CD4-positive, alpha-beta T cell (primary cell): ENCODE measurements around the gene CTF1. TPM values are rescaled to one million over a fixed set of nuclear protein-coding genes. Genes with fewer than 3 reads are reported as not detected.

Source experiments
- ATAC-seq: fragments of 200-7000 bp; cut with Tn5 transposase; one replicate; pipeline ENCODE4 v1.10.0; 2022; ENCODE audit warnings: mild to moderate bottlenecking; ENCODE audit not compliant: poor library complexity
- CTCF ChIA-PET: fragments of 350-600 bp; sonication (Branson Sonifier 250); formaldehyde crosslinking; loops from one replicate; lab custom pipeline; 2021; ENCODE audit warnings: antibody characterized with exemption, inconsistent platforms; lab: Charles Lee
- POLR2A ChIA-PET: fragments of 350-600 bp; sonication (Branson Sonifier 250); formaldehyde crosslinking; loops from one replicate; lab custom pipeline; 2021; ENCODE audit warnings: antibody characterized with exemption, inconsistent platforms; lab: Charles Lee
- DNase-seq, 14 experiments: peaks; one replicate each; pipeline ENCODE4 v3.0.0-alpha.2; 2013 to 2020; ENCODE audit warnings: mixed read lengths in 2 of 14
- H3K27ac ChIP-seq, 2 donors: one replicate each; pipeline versions ENCODE4 v1.5.1 to v1.7.0; 2013; ENCODE audit warnings: low read length in 2 of 2, low read depth in 1 of 2, mild to moderate bottlenecking in 1 of 2
- H3K27me3 ChIP-seq, 2 experiments: 1 replicate in 1 of 2; 2 replicates in 1 of 2; pipeline versions ENCODE4 v1.6.1 to v1.7.0; 2013; ENCODE audit warnings: low read length in 2 of 2, control low read depth in 1 of 2, mild to moderate bottlenecking in 1 of 2, moderate library complexity in 1 of 2; ENCODE audit not compliant: insufficient read depth in 2 of 2, control insufficient read depth in 1 of 2
- H3K36me3 ChIP-seq: one replicate; pipeline ENCODE4 v1.6.1; 2013; ENCODE audit warnings: low read length, control low read depth; ENCODE audit not compliant: insufficient read depth
- H3K4me1 ChIP-seq: one replicate; pipeline ENCODE4 v1.6.1; 2013; ENCODE audit warnings: low read length, control low read depth; ENCODE audit not compliant: insufficient read depth
- H3K4me3 ChIP-seq: one replicate; pipeline ENCODE4 v1.5.1; 2013; ENCODE audit warnings: mild to moderate bottlenecking, low read length, moderate library complexity
- H3K9me3 ChIP-seq, 2 experiments: 1 replicate in 1 of 2; 2 replicates in 1 of 2; pipeline versions ENCODE4 v1.6.1 to v1.7.0; 2013; ENCODE audit warnings: low read length in 2 of 2, mild to moderate bottlenecking in 2 of 2, control low read depth in 1 of 2, moderate library complexity in 1 of 2; ENCODE audit not compliant: control insufficient read depth in 1 of 2, insufficient read depth in 1 of 2
- H3K27ac Mint-ChIP-seq: one replicate; pipeline ENCODE4 v1.8.0; 2020; ENCODE audit warnings: mixed read lengths
- H3K27me3 Mint-ChIP-seq: one replicate; pipeline ENCODE4 v1.8.0; 2021; ENCODE audit warnings: mixed read lengths
- H3K36me3 Mint-ChIP-seq: one replicate; pipeline ENCODE4 v1.8.0; 2021; ENCODE audit warnings: low read depth, mixed read lengths
- H3K4me1 Mint-ChIP-seq: one replicate; pipeline ENCODE4 v1.8.0; 2021; ENCODE audit warnings: low read depth, mixed read lengths
- H3K4me3 Mint-ChIP-seq: one replicate; pipeline ENCODE4 v1.8.0; 2020; ENCODE audit warnings: mild to moderate bottlenecking, mixed read lengths
- H3K9me3 Mint-ChIP-seq: one replicate; pipeline ENCODE4 v1.8.0; 2020; ENCODE audit warnings: mixed read lengths
- intact Hi-C, 2 experiments: fragments of 100-400 bp; cut with DNase I in 1 of 2; cut with micrococcal nuclease in 1 of 2; formaldehyde crosslinking; loops; one replicate each; pipeline versions ENCODE4 v1.15.1 to v1.9.0; 2023 to 2025; cut with DNase I, micrococcal nuclease
- total RNA-seq, 174 experiments: library from RNA in 2 of 174; stranded (reverse) in 2 of 174; gene quantifications; one replicate each; pipeline ENCODE4 v1.2.3 and lab custom pipeline; 2021 to 2026
- TF ChIP-seq, protein P1 (sequence below): fragments of 200-600 bp; IDR thresholded peaks from one replicate; pipeline ENCODE4 v1.8.0; 2022; ENCODE audit warnings: antibody characterized with exemption, mild to moderate bottlenecking

CTF1 gene
- total RNA-seq, 2 experiments from 2014 or later: 0.20 TPM; not detected in 1

DNA sequence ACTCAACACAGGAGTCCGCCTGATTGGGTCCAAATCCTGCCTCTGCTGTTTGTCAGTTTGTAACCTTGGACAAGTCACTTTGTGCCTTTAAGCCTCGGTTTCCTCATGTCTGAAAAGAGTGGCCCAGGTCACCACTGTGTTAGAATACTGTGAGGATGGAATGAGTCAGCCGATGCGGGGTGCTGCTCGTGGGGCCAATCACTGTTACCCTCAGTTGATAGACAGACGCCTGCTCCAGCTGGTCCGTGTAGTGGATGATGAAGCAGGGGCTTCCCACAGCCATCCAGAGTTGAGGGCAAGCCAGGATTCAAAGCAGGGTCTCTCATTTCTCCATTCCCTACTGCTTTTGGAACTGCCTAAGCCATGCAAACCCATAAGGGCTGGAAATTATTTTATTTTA is 32.8 kb downstream of the CTF1 start:
- TF ChIP-seq, protein P1, sequence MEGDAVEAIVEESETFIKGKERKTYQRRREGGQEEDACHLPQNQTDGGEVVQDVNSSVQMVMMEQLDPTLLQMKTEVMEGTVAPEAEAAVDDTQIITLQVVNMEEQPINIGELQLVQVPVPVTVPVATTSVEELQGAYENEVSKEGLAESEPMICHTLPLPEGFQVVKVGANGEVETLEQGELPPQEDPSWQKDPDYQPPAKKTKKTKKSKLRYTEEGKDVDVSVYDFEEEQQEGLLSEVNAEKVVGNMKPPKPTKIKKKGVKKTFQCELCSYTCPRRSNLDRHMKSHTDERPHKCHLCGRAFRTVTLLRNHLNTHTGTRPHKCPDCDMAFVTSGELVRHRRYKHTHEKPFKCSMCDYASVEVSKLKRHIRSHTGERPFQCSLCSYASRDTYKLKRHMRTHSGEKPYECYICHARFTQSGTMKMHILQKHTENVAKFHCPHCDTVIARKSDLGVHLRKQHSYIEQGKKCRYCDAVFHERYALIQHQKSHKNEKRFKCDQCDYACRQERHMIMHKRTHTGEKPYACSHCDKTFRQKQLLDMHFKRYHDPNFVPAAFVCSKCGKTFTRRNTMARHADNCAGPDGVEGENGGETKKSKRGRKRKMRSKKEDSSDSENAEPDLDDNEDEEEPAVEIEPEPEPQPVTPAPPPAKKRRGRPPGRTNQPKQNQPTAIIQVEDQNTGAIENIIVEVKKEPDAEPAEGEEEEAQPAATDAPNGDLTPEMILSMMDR: no peak
- Histone ChIP-seq H3K4me1 (peaks cover 12% of the 10 kb centered on the region), H3K36me3 (peaks cover 13% of the 10 kb centered on the region), H3K27ac (no peak overlapping the region), H3K4me3 (no peak overlapping the region), H3K27me3 (no peaks in the 10 kb centered on the region), H3K9me3 (no peaks in the 10 kb centered on the region)
- H3K4me3 Mint-ChIP-seq: no peak overlapping the region
- POLR2A ChIA-PET: interaction anchor here (1.2 kb wide), 1 partner anchor 115 kb away, joined by 5 read pairs; no protein-coding TSS in a partner anchor
- H3K36me3 Mint-ChIP-seq: peaks cover 17% of the 10 kb centered on the region
- H3K9me3 Mint-ChIP-seq: no peaks in the 10 kb centered on the region
- intact Hi-C loops: loop anchor here (10.0 kb wide), 3 partner anchors 146 to 934 kb away; partner anchors contain the start of genes HIRIP3 (in 1 of the 2), INO80E (in 1 of the 2), MYL11 (in 1 of the 2) and TBC1D10B (in 1 of the 2)
- no peaks in the 10 kb centered on the region for H3K27me3 Mint-ChIP-seq
- DNase-seq (no peak), ATAC-seq (no peak)
- no peak overlapping the region for H3K27ac Mint-ChIP-seq
- CTCF ChIA-PET: no interaction called here
- peaks cover 10% of the 10 kb centered on the region for H3K4me1 Mint-ChIP-seq

DNA sequence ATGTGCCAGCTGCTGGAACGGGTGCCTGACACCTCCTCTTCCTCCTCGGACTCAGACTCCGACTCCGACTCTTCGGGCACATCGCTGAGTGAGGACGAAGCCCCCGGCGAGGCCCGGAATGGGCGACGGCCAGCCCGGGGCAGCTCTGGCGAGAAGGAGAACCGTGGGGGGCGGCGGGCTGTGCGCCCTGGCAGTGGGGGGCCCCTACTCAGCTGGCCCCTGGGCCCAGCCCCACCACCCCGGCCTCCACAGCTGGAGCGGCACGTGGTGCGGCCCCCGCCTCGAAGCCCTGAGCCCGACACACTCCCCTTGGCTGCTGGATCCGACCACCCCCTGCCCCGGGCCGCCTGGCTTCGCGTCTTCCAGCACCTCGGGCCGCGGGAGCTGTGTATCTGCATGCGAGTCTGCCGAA is 33.8 kb downstream of the CTF1 start:
- Histone ChIP-seq H3K4me1 (peaks cover 12% of the 10 kb centered on the region), H3K4me3 (no peak overlapping the region), H3K27ac (no peak overlapping the region), H3K36me3 (peaks cover 13% of the 10 kb centered on the region), H3K27me3 (no peaks in the 10 kb centered on the region), H3K9me3 (no peaks in the 10 kb centered on the region)
- no peak overlapping the region for H3K27ac Mint-ChIP-seq
- DNase-seq (no peak), ATAC-seq (no peak)
- TF ChIP-seq, protein P1: no peak
- POLR2A ChIA-PET: no interaction called here
- CTCF ChIA-PET: no interaction called here
- H3K36me3 Mint-ChIP-seq: peaks cover 20% of the 10 kb centered on the region
- intact Hi-C loops: no loop called here
- no peaks in the 10 kb centered on the region for H3K27me3 Mint-ChIP-seq
- H3K4me1 Mint-ChIP-seq: peaks cover 12% of the 10 kb centered on the region
- H3K9me3 Mint-ChIP-seq: no peaks in the 10 kb centered on the region
- H3K4me3 Mint-ChIP-seq: no peak overlapping the region

DNA sequence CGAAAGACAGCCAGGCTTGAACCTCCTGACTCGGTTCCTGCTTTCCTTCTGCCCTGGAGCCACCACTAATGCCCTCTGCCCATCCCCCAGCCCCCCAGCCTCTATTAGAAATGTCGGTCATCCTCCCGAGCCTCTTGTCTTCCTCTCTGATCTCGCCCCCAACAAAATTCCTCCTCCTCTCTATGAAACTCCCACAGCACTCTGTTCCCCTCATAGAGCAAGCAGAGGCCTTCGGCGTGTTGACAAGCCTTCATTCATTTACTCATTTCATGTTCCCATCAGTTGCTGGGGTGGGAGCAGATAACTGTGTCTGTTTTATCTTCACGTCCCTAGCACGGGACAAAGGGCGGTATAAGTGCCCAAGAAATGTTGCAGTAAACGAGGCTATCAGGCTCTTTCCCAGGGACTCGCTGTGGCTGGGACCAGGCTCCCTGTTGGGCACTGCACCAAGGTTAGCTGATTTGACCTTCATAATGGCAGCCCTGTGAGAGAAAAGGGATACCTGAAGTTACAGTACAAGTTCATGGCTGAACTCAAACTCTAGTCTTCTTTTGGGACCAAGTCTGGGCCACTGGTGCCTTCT is 34.7 kb downstream of the CTF1 start:
- POLR2A ChIA-PET: no interaction called here
- intact Hi-C loops: no loop called here
- Histone ChIP-seq H3K27ac (no peak overlapping the region), H3K9me3 (no peaks in the 10 kb centered on the region), H3K36me3 (peaks cover 13% of the 10 kb centered on the region), H3K4me3 (no peak overlapping the region), H3K4me1 (peaks cover 13% of the 10 kb centered on the region), H3K27me3 (no peaks in the 10 kb centered on the region)
- ATAC-seq (no peak), DNase-seq (no peak)
- TF ChIP-seq, protein P1: no peak
- CTCF ChIA-PET: interaction anchor here (1.7 kb wide), 1 partner anchor 10 kb away, joined by 4 read pairs; no protein-coding TSS in a partner anchor
- H3K27me3 Mint-ChIP-seq: no peaks in the 10 kb centered on the region
- peaks cover 20% of the 10 kb centered on the region for H3K36me3 Mint-ChIP-seq
- no peak overlapping the region for H3K4me3 Mint-ChIP-seq
- H3K9me3 Mint-ChIP-seq: no peaks in the 10 kb centered on the region
- H3K4me1 Mint-ChIP-seq: peaks cover 11% of the 10 kb centered on the region
- no peak overlapping the region for H3K27ac Mint-ChIP-seq
